Progenitor cell of endocrine pancreas (in vitro differentiated cells): ENCODE measurements around the gene ZNF48. TPM values are rescaled to one million over a fixed set of nuclear protein-coding genes. Genes with fewer than 3 reads are reported as not detected.

ENCODE experiments used
- DNase-seq: peaks from one replicate; pipeline ENCODE4 v3.0.0; 2021; ENCODE audit warnings: low spot score; ENCODE audit not compliant: unreplicated experiment
- H3K27ac Mint-ChIP-seq: 2 replicates; pipeline ENCODE4 v1.8.0; 2021; ENCODE audit warnings: mild to moderate bottlenecking, moderate library complexity, mixed read lengths
- H3K27me3 Mint-ChIP-seq: 2 replicates; pipeline ENCODE4 v1.8.0; 2021; ENCODE audit warnings: mixed read lengths
- H3K36me3 Mint-ChIP-seq: 2 replicates; pipeline ENCODE4 v1.8.0; 2022; ENCODE audit warnings: mixed read lengths; ENCODE audit not compliant: insufficient read depth
- H3K4me1 Mint-ChIP-seq: 2 replicates; pipeline ENCODE4 v1.8.0; 2021; ENCODE audit warnings: low read depth, mixed read lengths
- H3K4me3 Mint-ChIP-seq: 2 replicates; pipeline ENCODE4 v1.8.0; 2021; ENCODE audit warnings: low read depth, mild to moderate bottlenecking, moderate library complexity, mixed read lengths
- H3K9me3 Mint-ChIP-seq: 2 replicates; pipeline ENCODE4 v1.8.0; 2021; ENCODE audit warnings: low read depth, mixed read lengths
- CTCF ChIP-seq: fragments of 200-600 bp; sonication (generic); IDR thresholded peaks from one replicate; pipeline ENCODE4 v1.5.0; 2021; ENCODE audit warnings: antibody characterized with exemption, mild to moderate bottlenecking; ENCODE audit not compliant: unreplicated experiment
- total RNA-seq: library from RNA; stranded (reverse); gene quantifications from 2 replicates; pipeline ENCODE4 v1.2.1, GENCODE V29; 2021

The ZNF48 gene
- total RNA-seq, 1 donor from 2014 or later: 62.6 TPM

- peak overlapping the region; percentile 73 for H3K4me3 Mint-ChIP-seq
- DNase-seq: peak; percentile 95
- peak overlapping the region; percentile 64 for H3K27ac Mint-ChIP-seq
- H3K36me3 Mint-ChIP-seq: peaks cover 8% of the 10 kb centered on the region
- TF ChIP-seq CTCF: peak; percentile 94
- H3K9me3 Mint-ChIP-seq: no peaks in the 10 kb centered on the region
- H3K27me3 Mint-ChIP-seq: no peaks in the 10 kb centered on the region
- H3K4me1 Mint-ChIP-seq: peaks cover 10% of the 10 kb centered on the region
Measured at GRCh38 chr16:30409125-30410060, 14.2 kb downstream of the ZNF48 start.

DNA sequence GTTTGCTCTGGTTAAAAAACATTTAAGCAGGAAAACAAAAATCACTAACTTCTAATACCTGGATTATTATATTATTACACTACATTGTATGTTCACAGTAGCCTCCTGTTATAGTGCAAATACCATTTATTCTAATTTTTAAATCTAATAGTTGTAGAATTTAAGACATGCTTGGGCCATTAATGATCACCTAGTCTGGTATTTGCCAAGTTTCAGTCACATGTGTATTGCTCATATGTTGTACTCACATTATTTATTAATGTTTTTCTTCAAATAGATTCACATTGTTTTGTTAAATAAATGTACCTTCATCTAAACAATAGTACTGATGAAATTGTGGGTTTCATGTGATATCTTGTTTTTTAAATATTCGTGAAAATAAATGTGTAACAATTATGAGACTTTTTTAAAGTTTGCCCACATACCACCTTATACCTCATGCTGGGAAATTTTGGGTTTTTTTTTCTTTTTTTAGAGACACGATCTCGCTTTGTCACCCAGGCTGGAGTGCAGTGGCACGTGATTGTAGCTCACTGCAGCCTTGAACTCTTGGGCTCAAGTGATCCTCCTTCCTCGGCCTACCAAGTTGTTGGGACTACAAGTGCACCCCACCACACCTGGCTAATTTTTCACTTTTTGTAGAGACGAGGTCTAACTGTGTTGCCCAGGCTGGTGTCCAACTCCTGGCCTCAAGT, 18.0 kb downstream of the ZNF48 start:
- peaks cover 4% of the 10 kb centered on the region for H3K4me1 Mint-ChIP-seq
- no peaks in the 10 kb centered on the region for H3K9me3 Mint-ChIP-seq
- peak overlapping the region; percentile 49 for H3K27ac Mint-ChIP-seq
- TF ChIP-seq CTCF: no peak
- no peak overlapping the region for H3K4me3 Mint-ChIP-seq
- H3K27me3 Mint-ChIP-seq: no peaks in the 10 kb centered on the region
- H3K36me3 Mint-ChIP-seq: peaks cover 10% of the 10 kb centered on the region
- DNase-seq: no peak

- Mint-ChIP-seq H3K9me3 (no peaks in the 10 kb centered on the region), H3K4me3 (no peak overlapping the region), H3K4me1 (peaks cover 3% of the 10 kb centered on the region), H3K27ac (peak overlapping the region; percentile 49), H3K36me3 (peaks cover 10% of the 10 kb centered on the region), H3K27me3 (no peaks in the 10 kb centered on the region)
- DNase-seq: no peak
- no peak for TF ChIP-seq CTCF
Measured at GRCh38 chr16:30414159-30414558, 18.9 kb downstream of the ZNF48 start.

- H3K36me3 Mint-ChIP-seq: peaks cover 18% of the 10 kb centered on the region
- TF ChIP-seq CTCF: no peak
- no peak overlapping the region for H3K27ac Mint-ChIP-seq
- no peaks in the 10 kb centered on the region for H3K4me1 Mint-ChIP-seq
- no peak overlapping the region for H3K4me3 Mint-ChIP-seq
- H3K27me3 Mint-ChIP-seq: no peaks in the 10 kb centered on the region
- H3K9me3 Mint-ChIP-seq: no peaks in the 10 kb centered on the region
- DNase-seq: no peak
Measured at GRCh38 chr16:30416047-30416603, 20.9 kb downstream of the ZNF48 start.
